K562 (cell line): Measurements from ENCODE around the gene TELO2. TPM values are rescaled to one million over a fixed set of nuclear protein-coding genes. Genes with fewer than 3 reads are reported as not detected.
A peak's percentile ranks its signal among the peaks of the same experiment; 100 is the strongest.

ENCODE experiments used
- BCOR ChIP-seq: fragments of 450-650 bp; IDR thresholded peaks from 2 replicates; pipeline ENCODE4 v1.6.1; 2016
- BMI1 ChIP-seq: fragments of 150-350 bp; IDR thresholded peaks from 2 replicates; pipeline ENCODE4 v1.6.1; 2014; ENCODE audit warnings: low read length
- CCNT2 ChIP-seq: IDR thresholded peaks from 2 replicates; pipeline ENCODE4 v1.6.1; 2011; ENCODE audit warnings: borderline replicate concordance, low read depth, mild to moderate bottlenecking, moderate library complexity, mixed read lengths, low read length; ENCODE audit not compliant: insufficient read length; ENCODE audit errors: extremely low read depth
- DLX4 ChIP-seq: fragments of 250-450 bp; sonication (Bioruptor Pico); IDR thresholded peaks from 2 replicates; pipeline ENCODE4 v1.6.1; 2021; ENCODE audit warnings: mild to moderate bottlenecking
- FOXA3 ChIP-seq, 2 experiments: fragments of 450-650 bp in 1 of 2; sonication (generic) in 1 of 2; formaldehyde crosslinking; IDR thresholded peaks in 1 of 2; conservative IDR thresholded peaks in 1 of 2; 2 replicates each; pipeline versions ENCODE4 v1.4.0 to v1.8.0; 2020 to 2022; ENCODE audit warnings: mild to moderate bottlenecking in 2 of 2, missing genetic modification reagents in 1 of 2
- FOXP4 ChIP-seq: sonication (generic); formaldehyde crosslinking; IDR thresholded peaks from 2 replicates; pipeline ENCODE4 v1.8.0; 2022; ENCODE audit warnings: mild to moderate bottlenecking, missing genetic modification reagents, borderline replicate concordance
- HDAC2 ChIP-seq: fragments of 450-650 bp; IDR thresholded peaks from 2 replicates; pipeline ENCODE4 v1.6.1; 2016; ENCODE audit warnings: mild to moderate bottlenecking
- HNRNPLL ChIP-seq: fragments of 200-400 bp; formaldehyde crosslinking; IDR thresholded peaks from 2 replicates; pipeline ENCODE4 v1.6.1; 2017; ENCODE audit warnings: low read length, low read depth, mild to moderate bottlenecking; ENCODE audit not compliant: poor library complexity, severe bottlenecking
- KLF16 ChIP-seq: IDR thresholded peaks from 2 replicates; pipeline ENCODE4 v1.6.1; 2016; ENCODE audit warnings: antibody characterized with exemption
- MIER1 ChIP-seq: fragments of 450-650 bp; IDR thresholded peaks from 2 replicates; pipeline ENCODE4 v1.6.1; 2016; ENCODE audit warnings: antibody characterized with exemption, mild to moderate bottlenecking, low read depth
- MYC ChIP-seq, 2 experiments: fragments of 250-450 bp in 1 of 2; sonication (Bioruptor Pico) in 1 of 2; IDR thresholded peaks; 2 replicates each; pipeline versions ENCODE4 v1.5.1 to v1.6.1; 2012 to 2021; ENCODE audit warnings: low read depth in 2 of 2, borderline replicate concordance in 1 of 2, improper control_type of control experiment in 1 of 2, low read length in 1 of 2, mild to moderate bottlenecking in 1 of 2, moderate library complexity in 1 of 2
- NCOR1 ChIP-seq: fragments of 450-650 bp; IDR thresholded peaks from 2 replicates; pipeline ENCODE4 v1.6.1; 2016; ENCODE audit warnings: mild to moderate bottlenecking, moderate library complexity
- NFXL1 ChIP-seq: fragments of 450-650 bp; formaldehyde crosslinking; IDR thresholded peaks from 2 replicates; pipeline ENCODE4 v1.4.0; 2021; ENCODE audit warnings: mild to moderate bottlenecking
- POLR3G ChIP-seq: IDR thresholded peaks from 2 replicates; pipeline ENCODE4 v1.6.1; 2011; ENCODE audit not compliant: insufficient read length, insufficient replicate concordance; ENCODE audit errors: extremely low read depth
- PPARD ChIP-seq: fragments of 250-450 bp; sonication (Bioruptor Pico); IDR thresholded peaks from 2 replicates; pipeline ENCODE4 v1.8.0; 2022; ENCODE audit warnings: inconsistent platforms, mild to moderate bottlenecking, moderate library complexity
- RBBP5 ChIP-seq: fragments of 200-600 bp; sonication (generic); IDR thresholded peaks from 2 replicates; pipeline ENCODE4 v1.6.1; 2012; ENCODE audit warnings: borderline replicate concordance, mild to moderate bottlenecking, low read length, control low read depth, inconsistent platforms; ENCODE audit not compliant: insufficient read depth, poor library complexity, severe bottlenecking
- SMARCC2 ChIP-seq: fragments of 450-650 bp; IDR thresholded peaks from 2 replicates; pipeline ENCODE4 v1.6.1; 2017; ENCODE audit warnings: antibody characterized with exemption, moderate library complexity, mild to moderate bottlenecking, low read depth
- TFAM ChIP-seq: fragments of 250-450 bp; sonication (Bioruptor Pico); conservative IDR thresholded peaks from 2 replicates; pipeline ENCODE4 v1.5.0; 2021; ENCODE audit warnings: mild to moderate bottlenecking, moderate library complexity
- THAP7 ChIP-seq: fragments of 250-450 bp; sonication (Bioruptor Pico); IDR thresholded peaks from 2 replicates; pipeline ENCODE4 v1.5.0; 2021
- U2AF1 ChIP-seq: fragments of 200-400 bp; formaldehyde crosslinking; optimal IDR thresholded peaks from 2 replicates; pipeline ENCODE3; 2017; ENCODE audit warnings: mild to moderate bottlenecking, low read depth, low read length, moderate library complexity
- XRCC3 ChIP-seq: fragments of 450-650 bp; IDR thresholded peaks from 2 replicates; pipeline ENCODE4 v1.6.1; 2017; ENCODE audit warnings: mild to moderate bottlenecking, moderate library complexity
- XRCC5 ChIP-seq: fragments of 200-400 bp; formaldehyde crosslinking; IDR thresholded peaks from 2 replicates; pipeline ENCODE4 v1.6.1; 2017; ENCODE audit warnings: low read depth, mild to moderate bottlenecking, low read length
- ZNF143 ChIP-seq: sonication (generic); formaldehyde crosslinking; IDR thresholded peaks from 2 replicates; pipeline ENCODE4 v1.9.0; 2022; ENCODE audit warnings: mild to moderate bottlenecking, missing genetic modification reagents
- ZNF212 ChIP-seq: fragments of 450-650 bp; formaldehyde crosslinking; IDR thresholded peaks from 2 replicates; pipeline ENCODE4 v1.4.0; 2020; ENCODE audit warnings: mild to moderate bottlenecking
- ZNF41 ChIP-seq: fragments of 250-450 bp; sonication (Bioruptor Pico); conservative IDR thresholded peaks from 2 replicates; pipeline ENCODE4 v1.4.0; 2020; ENCODE audit warnings: mild to moderate bottlenecking
- ZNF79 ChIP-seq: fragments of 250-450 bp; sonication (Bioruptor Pico); IDR thresholded peaks from 2 replicates; pipeline ENCODE4 v1.4.0; 2020; ENCODE audit warnings: low read depth, mild to moderate bottlenecking, moderate library complexity
- polyA plus RNA-seq, 8 experiments: library from polyadenylated mRNA; depleted of rRNA in 4 of 8; stranded (reverse) in 5 of 8; unstranded in 3 of 8; fragments of >200 nt; fragmentation: Nextera tagmentation in 2 of 8; fragmentation: Illumina TruSeq in 1 of 8; extraction: Ambion mirVana in 2 of 8; extraction: Trizol in 1 of 8; gene quantifications; 2 replicates each; pipeline versions ENCODE4 v1.2.1 to v1.2.3, GENCODE V29; 2011 to 2014; ENCODE audit warnings: inconsistent platforms in 1 of 8, missing spikeins in 1 of 8
- total RNA-seq, 7 experiments: library from RNA; depleted of rRNA in 6 of 7; stranded (reverse); fragments of >200 nt in 6 of 7; fragmentation: Illumina TruSeq in 2 of 7; extraction: Trizol in 2 of 7; gene quantifications; 2 replicates each; pipeline versions ENCODE4 v1.2.1 to v1.2.3, GENCODE V29; 2011 to 2021; ENCODE audit warnings: low replicate concordance in 1 of 7

TELO2 gene
- total and polyA plus RNA-seq, 9 of the 15 experiments (the other 6 are each of a cell fraction or from before 2014, with no cell fraction given): 0.51 to 91.8 (median 14.5) TPM

- TF ChIP-seq FOXP4 (CRISPR knock-in tag): peak; percentile 38; the same call in 1 of the 2 replicates
- TF ChIP-seq CCNT2: peak; percentile 58
- no peak for TF ChIP-seq BCOR
- peak; percentile 86 for TF ChIP-seq U2AF1
- peak; percentile 35; the same call in 1 of the 2 replicates for TF ChIP-seq ZNF41 (CRISPR knock-in tag)
- TF ChIP-seq RBBP5: peak; percentile 74
- peak; percentile 48; the same call in 1 of the 2 replicates for TF ChIP-seq ZNF143 (CRISPR knock-in tag)
- TF ChIP-seq POLR3G: no peak
- 0 out of 2 replicates have a peak, but pooled peaks have one; percentile 30 for TF ChIP-seq NFXL1 (CRISPR knock-in tag)
- TF ChIP-seq TFAM (CRISPR knock-in tag): no peak
- TF ChIP-seq ZNF79 (CRISPR knock-in tag): no peak
- TF ChIP-seq HNRNPLL: no peak
- peak; percentile 95 for TF ChIP-seq MYC (IDR thresholded peaks at IDR 0.05; ENCODE audit: low read depth, low read length)
- TF ChIP-seq MYC (CRISPR knock-in tag; IDR thresholded peaks at IDR 0.05; ENCODE audit: borderline replicate concordance, low read depth): peak; percentile 86; the same call in 1 of the 2 replicates
- no peak for TF ChIP-seq BMI1
- no peak for TF ChIP-seq MIER1
- TF ChIP-seq XRCC5: 0 out of 2 replicates have a peak, but pooled peaks have one; percentile 23
- TF ChIP-seq SMARCC2: no peak
- TF ChIP-seq PPARD (CRISPR knock-in tag): no peak
- TF ChIP-seq ZNF212: no peak
- no peak for TF ChIP-seq THAP7 (CRISPR knock-in tag)
- TF ChIP-seq XRCC3: no peak
- TF ChIP-seq HDAC2: peak; percentile 83; the same call in 1 of the 2 replicates
- TF ChIP-seq NCOR1: no peak
- TF ChIP-seq FOXA3 (CRISPR knock-in tag; conservative IDR thresholded peaks at IDR 0.05 in 1 of 2, IDR thresholded peaks at IDR 0.05 in 1 of 2): peak in 1 of 2 experiments; percentile 95; a peak in 3 of 4 replicates
- no peak for TF ChIP-seq KLF16
- no peak for TF ChIP-seq DLX4 (CRISPR knock-in tag)
Observed at GRCh38 chr16:1492923-1493745, at the start of gene TELO2 (continued).
